ENCODE data around the gene ATP6V1G1. TPM values are rescaled to one million over a fixed set of nuclear protein-coding genes. Genes with fewer than 3 reads are reported as not detected.

Gene ATP6V1G1
- total and polyA plus RNA-seq, 2 experiments from 2014 or later = 166 to 509 TPM

GRCh38 chr9:114545055-114545454 is 42.5 kb upstream of the ATP6V1G1 start:
- Mint-ChIP-seq H3K27ac (no peak overlapping the region), H3K27me3 (ENCODE audit: insufficient read depth, low read depth, poor library complexity) (peaks cover 5% of the 10 kb centered on the region), H3K36me3 (ENCODE audit: low read depth) (no peaks in the 10 kb centered on the region), H3K4me1 (peaks cover 10% of the 10 kb centered on the region), H3K4me3 (no peak overlapping the region), H3K9me3 (no peaks in the 10 kb centered on the region; the same call in 2 of the 3 replicates)
- Histone ChIP-seq H3K36me3 (ENCODE audit: insufficient read depth) (no peaks in the 10 kb centered on the region), H3K9me2 (ENCODE audit: insufficient read depth) (no peaks in the 10 kb centered on the region), H4K20me1 (replicated peaks; ENCODE audit: insufficient read depth) (no peaks in the 10 kb centered on the region), H3F3A (replicated peaks; ENCODE audit: low read depth) (no peaks in the 10 kb centered on the region), H3K4me2 (no peak overlapping the region), H3K27me3 (ENCODE audit: insufficient read depth) (no peaks in the 10 kb centered on the region), H3K4me3 (no peak overlapping the region), H3K4me1 (ENCODE audit: insufficient read depth) (no peaks in the 10 kb centered on the region), H2AFZ (no peak overlapping the region), H3K79me2 (replicated peaks; ENCODE audit: insufficient read depth) (no peaks in the 10 kb centered on the region), H3K27ac (ENCODE audit: low read depth) (no peak overlapping the region)
- TF ChIP-seq CREB1 (CRISPR knock-in tag; IDR thresholded peaks at IDR 0.05; ENCODE audit: low read depth) (no peak), ZNF331 (CRISPR knock-in tag; IDR thresholded peaks at IDR 0.05; ENCODE audit: low read depth) (no peak), JUNB (IDR thresholded peaks at IDR 0.05; ENCODE audit: unreplicated experiment) (no peak), STAT1 (IDR thresholded peaks at IDR 0.05; ENCODE audit: unreplicated experiment) (no peak), REST (IDR thresholded peaks at IDR 0.05; ENCODE audit: unreplicated experiment) (no peak), EZH2phosphoT487 (IDR thresholded peaks at IDR 0.05; ENCODE audit: unreplicated experiment) (no peak), ZNF462 (CRISPR knock-in tag; IDR thresholded peaks at IDR 0.05) (no peak), POLR2AphosphoS5 (IDR thresholded peaks at IDR 0.05; ENCODE audit: low read depth) (no peak), CTCF (conservative IDR thresholded peaks at IDR 0.05; ENCODE audit: low read depth in 2 of 2) (no peak), ZNF114 (CRISPR knock-in tag; IDR thresholded peaks at IDR 0.05) (no peak), NANOG (IDR thresholded peaks at IDR 0.05; ENCODE audit: borderline replicate concordance) (no peak), ETS1 (IDR thresholded peaks at IDR 0.05) (no peak), EZH2 (IDR thresholded peaks at IDR 0.05; ENCODE audit: low read depth, unreplicated experiment) (no peak)
- DNase-seq (ENCODE audit: low spot score) = no peak
- no peak for ATAC-seq
